Nephron (organoid): ENCODE data around the gene PTPRT.

Experiments used
- H3K27ac Mint-ChIP-seq, 3 experiments: 2 replicates each; pipeline ENCODE4 v1.8.0; 2020; ENCODE audit warnings: mixed read lengths in 3 of 3, mild to moderate bottlenecking in 2 of 3, moderate library complexity in 1 of 3
- H3K27me3 Mint-ChIP-seq: 2 replicates; pipeline ENCODE4 v1.8.0; 2021; ENCODE audit warnings: low read depth, mild to moderate bottlenecking, moderate library complexity, mixed read lengths
- H3K36me3 Mint-ChIP-seq: 2 replicates; pipeline ENCODE4 v1.8.0; 2020; ENCODE audit warnings: low read depth, mixed read lengths
- H3K4me1 Mint-ChIP-seq: 2 replicates; pipeline ENCODE4 v1.8.0; 2020; ENCODE audit warnings: mixed read lengths
- H3K4me3 Mint-ChIP-seq, 3 experiments: 2 replicates each; pipeline ENCODE4 v1.8.0; 2020; ENCODE audit warnings: mild to moderate bottlenecking in 3 of 3, mixed read lengths in 3 of 3, moderate library complexity in 2 of 3
- H3K9me3 Mint-ChIP-seq: 2 replicates; pipeline ENCODE4 v1.8.0; 2020; ENCODE audit warnings: mixed read lengths
- TF ChIP-seq, protein P1 (sequence below), 3 experiments: fragments of 200-600 bp; sonication (generic); IDR thresholded peaks; one replicate each; pipeline ENCODE4 v1.5.0; 2021; ENCODE audit warnings: antibody characterized with exemption in 3 of 3; ENCODE audit not compliant: unreplicated experiment in 3 of 3

The PTPRT gene

DNA sequence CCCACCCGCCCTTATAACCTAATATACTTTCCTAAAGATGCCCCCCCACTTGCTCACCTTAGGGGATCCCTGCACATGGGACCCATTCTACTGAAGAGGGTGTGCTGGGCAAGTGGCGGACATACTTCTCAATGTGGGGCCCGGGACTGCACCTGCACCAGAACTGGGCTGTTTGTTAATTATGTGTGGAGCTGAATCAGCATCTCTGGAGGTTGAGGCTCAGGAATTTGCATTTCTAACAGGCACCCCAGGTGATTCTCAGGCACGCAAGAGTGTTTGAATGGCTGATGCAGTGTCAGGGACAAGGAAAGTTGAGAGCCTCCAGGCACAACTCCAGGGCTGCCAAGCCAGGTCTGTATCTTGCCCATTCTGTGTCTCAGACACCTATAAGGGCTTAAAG is 8.9 kb upstream of the PTPRT start:
- TF ChIP-seq, protein P1, sequence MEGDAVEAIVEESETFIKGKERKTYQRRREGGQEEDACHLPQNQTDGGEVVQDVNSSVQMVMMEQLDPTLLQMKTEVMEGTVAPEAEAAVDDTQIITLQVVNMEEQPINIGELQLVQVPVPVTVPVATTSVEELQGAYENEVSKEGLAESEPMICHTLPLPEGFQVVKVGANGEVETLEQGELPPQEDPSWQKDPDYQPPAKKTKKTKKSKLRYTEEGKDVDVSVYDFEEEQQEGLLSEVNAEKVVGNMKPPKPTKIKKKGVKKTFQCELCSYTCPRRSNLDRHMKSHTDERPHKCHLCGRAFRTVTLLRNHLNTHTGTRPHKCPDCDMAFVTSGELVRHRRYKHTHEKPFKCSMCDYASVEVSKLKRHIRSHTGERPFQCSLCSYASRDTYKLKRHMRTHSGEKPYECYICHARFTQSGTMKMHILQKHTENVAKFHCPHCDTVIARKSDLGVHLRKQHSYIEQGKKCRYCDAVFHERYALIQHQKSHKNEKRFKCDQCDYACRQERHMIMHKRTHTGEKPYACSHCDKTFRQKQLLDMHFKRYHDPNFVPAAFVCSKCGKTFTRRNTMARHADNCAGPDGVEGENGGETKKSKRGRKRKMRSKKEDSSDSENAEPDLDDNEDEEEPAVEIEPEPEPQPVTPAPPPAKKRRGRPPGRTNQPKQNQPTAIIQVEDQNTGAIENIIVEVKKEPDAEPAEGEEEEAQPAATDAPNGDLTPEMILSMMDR (IDR thresholded peaks at IDR 0.05; ENCODE audit: unreplicated experiment in 3 of 3): no peak
- Mint-ChIP-seq H3K27me3 (peaks cover 52% of the 10 kb centered on the region), H3K4me3 (no peak overlapping the region), H3K9me3 (peaks cover 2% of the 10 kb centered on the region), H3K27ac (no peak overlapping the region), H3K4me1 (peaks cover 22% of the 10 kb centered on the region), H3K36me3 (no peaks in the 10 kb centered on the region)

DNA sequence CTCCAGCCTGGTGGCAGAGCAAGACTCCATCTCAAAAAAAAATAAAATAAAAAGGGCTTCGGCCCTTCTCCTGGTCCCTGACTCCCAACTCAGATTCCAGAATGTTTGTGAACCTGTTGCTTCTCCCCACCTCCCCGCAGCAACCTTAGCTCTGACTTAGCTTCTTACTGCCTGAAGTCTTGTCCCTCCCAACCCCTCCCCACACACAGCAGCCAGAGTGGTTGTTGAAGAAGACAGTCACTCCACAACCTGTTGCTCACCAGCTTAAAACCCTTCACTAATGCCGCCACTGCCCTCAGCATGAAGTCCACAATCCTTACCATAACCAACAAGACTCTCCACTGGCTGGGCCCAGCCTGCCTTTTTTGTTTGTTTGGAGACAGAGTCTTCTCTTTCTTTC is 6.5 kb upstream of the PTPRT start:
- Mint-ChIP-seq H3K27ac (no peak overlapping the region), H3K36me3 (no peaks in the 10 kb centered on the region), H3K4me3 (no peak overlapping the region), H3K9me3 (no peaks in the 10 kb centered on the region), H3K27me3 (peaks cover 74% of the 10 kb centered on the region), H3K4me1 (peaks cover 10% of the 10 kb centered on the region)
- TF ChIP-seq, protein P1 (IDR thresholded peaks at IDR 0.05; ENCODE audit: unreplicated experiment in 3 of 3): no peak

DNA sequence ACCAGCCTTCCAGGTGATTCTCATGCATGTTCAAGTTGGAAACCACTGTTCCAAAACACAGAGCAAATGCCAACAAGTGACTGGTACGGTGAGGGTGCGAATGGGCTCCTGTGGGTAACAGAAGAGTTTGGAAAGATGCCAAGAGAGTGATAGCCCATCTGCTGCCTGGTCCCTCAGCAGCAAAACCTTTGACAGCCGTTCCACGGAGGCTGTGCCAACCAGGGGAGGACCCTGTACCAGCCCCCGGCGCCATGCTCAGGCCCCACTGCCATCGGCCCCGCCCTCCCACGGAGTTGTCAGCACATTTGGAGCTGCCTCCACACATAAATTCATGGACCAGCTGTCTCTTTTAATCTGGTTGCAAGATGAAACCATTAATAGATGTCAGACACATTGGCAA is 4.4 kb upstream of the PTPRT start:
- H3K36me3 Mint-ChIP-seq: no peaks in the 10 kb centered on the region
- H3K27ac Mint-ChIP-seq: no peak overlapping the region
- no peaks in the 10 kb centered on the region for H3K9me3 Mint-ChIP-seq
- peaks cover 79% of the 10 kb centered on the region for H3K27me3 Mint-ChIP-seq
- peaks cover 14% of the 10 kb centered on the region for H3K4me1 Mint-ChIP-seq
- TF ChIP-seq, protein P1 (IDR thresholded peaks at IDR 0.05; ENCODE audit: unreplicated experiment in 3 of 3): no peak
- H3K4me3 Mint-ChIP-seq: no peak overlapping the region

DNA sequence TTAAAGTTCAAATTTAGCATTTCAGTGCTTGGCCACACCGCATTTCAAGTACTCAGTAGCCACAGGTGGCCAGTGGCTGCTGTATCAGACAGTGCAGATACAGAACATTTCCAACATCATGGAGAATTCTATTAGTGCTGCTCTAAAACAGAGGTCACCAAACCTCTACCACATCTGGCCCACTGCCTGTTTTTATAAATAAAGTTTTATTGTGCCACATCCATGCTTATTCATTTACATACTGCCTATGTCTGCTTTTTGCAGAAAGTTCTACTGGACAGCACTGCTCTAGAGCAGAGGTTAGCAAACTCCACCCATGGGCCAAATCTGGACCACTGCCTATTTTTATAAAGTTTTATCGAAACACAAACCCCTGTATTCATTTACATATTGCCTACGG is 3.7 kb upstream of the PTPRT start:
- no peak overlapping the region for H3K27ac Mint-ChIP-seq
- peaks cover 85% of the 10 kb centered on the region for H3K27me3 Mint-ChIP-seq
- TF ChIP-seq, protein P1 (IDR thresholded peaks at IDR 0.05; ENCODE audit: unreplicated experiment in 3 of 3): no peak
- no peaks in the 10 kb centered on the region for H3K36me3 Mint-ChIP-seq
- peaks cover 14% of the 10 kb centered on the region for H3K4me1 Mint-ChIP-seq
- peak overlapping the region in 1 of 3 experiments; percentile 23 for H3K4me3 Mint-ChIP-seq
- H3K9me3 Mint-ChIP-seq: no peaks in the 10 kb centered on the region

DNA sequence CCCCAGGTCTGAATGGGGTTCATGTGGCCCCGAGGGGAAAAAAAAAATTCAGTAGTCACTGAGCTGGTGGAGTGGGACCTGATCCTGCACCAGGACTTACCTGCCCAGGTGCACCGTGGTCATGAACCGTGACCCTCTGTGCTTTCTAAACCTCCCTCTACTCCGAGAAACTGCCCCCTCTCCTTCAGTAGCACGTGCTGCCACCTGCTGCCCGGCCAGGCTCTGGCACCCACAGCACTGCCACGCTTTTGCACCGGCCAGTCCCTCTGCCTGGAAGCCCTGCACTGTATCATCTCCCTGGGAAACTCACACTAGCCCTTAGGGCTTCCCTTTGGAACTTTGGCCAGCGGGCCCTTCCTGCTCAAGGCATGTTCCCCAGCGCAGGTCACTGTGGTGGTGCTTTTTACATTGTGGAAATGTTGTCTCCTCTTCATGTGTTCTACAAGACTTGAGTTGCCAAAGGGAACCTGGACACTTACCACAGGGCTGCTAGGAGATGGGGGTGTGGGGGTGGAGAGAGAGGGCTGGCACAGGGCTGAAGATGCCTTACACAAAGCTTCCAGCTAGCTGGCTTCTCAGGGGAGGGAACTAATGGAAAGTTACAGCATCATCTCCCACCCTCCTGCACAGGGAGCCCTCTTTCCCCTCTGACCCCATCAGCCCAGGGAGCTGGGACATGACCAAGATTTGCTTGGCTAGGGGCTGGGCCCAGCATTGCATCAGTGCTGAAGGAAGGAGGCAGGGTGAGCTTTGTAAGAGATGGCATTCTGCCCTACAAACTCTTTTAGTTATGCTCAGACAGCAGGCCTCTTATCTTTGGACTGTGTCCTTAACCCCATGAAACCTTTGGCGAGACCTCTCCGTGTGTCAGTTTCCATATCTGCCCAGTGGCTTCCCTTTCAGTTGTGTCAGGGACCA is 2.5 kb upstream of the PTPRT start:
- peak overlapping the region in 2 of 3 experiments; percentile 52 to 69 for H3K4me3 Mint-ChIP-seq
- TF ChIP-seq, protein P1 (IDR thresholded peaks at IDR 0.05; ENCODE audit: unreplicated experiment in 3 of 3): peak; percentile 33 to 39 (median 37)
- no peaks in the 10 kb centered on the region for H3K36me3 Mint-ChIP-seq
- H3K27ac Mint-ChIP-seq: no peak overlapping the region
- peaks cover 24% of the 10 kb centered on the region for H3K4me1 Mint-ChIP-seq
- peaks cover 84% of the 10 kb centered on the region for H3K27me3 Mint-ChIP-seq
- no peaks in the 10 kb centered on the region for H3K9me3 Mint-ChIP-seq

DNA sequence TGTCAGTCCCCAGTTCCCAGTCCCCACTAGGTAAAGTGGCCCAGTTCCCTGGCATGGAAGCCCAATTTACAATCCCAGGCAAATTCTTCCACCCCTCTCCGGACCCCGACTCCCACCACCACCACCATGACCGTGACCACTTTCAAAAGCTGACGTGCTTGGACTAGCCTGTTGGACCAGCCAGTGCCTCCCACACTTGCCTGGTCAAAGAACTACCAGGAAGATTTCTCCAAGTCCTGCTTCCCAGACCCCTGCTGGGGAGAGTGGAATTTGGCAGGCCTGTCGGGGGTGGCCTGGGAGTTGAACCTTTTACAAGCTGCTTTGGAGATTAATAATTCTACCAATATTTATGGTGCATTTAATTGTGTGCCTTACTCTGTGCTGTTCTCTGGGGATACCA is 1.4 kb upstream of the PTPRT start:
- TF ChIP-seq, protein P1 (IDR thresholded peaks at IDR 0.05; ENCODE audit: unreplicated experiment in 3 of 3): no peak
- no peaks in the 10 kb centered on the region for H3K9me3 Mint-ChIP-seq
- H3K4me3 Mint-ChIP-seq: peak overlapping the region; percentile 46 to 84 (median 67)
- H3K27ac Mint-ChIP-seq: no peak overlapping the region
- H3K27me3 Mint-ChIP-seq: peaks cover 83% of the 10 kb centered on the region
- no peaks in the 10 kb centered on the region for H3K36me3 Mint-ChIP-seq
- peaks cover 29% of the 10 kb centered on the region for H3K4me1 Mint-ChIP-seq
